Body of pancreas (tissue), 4 donors: ENCODE results near the gene PDE9A.

Experiments used
- POLR2A ChIP-seq, 3 donors: fragments of 450-650 bp; IDR thresholded peaks; one replicate each; pipeline ENCODE4 v1.6.1; 2016; ENCODE audit warnings: antibody characterized with exemption in 3 of 3, mild to moderate bottlenecking in 2 of 3
- TF ChIP-seq, protein P1 (sequence below), 7 experiments: fragments of 450-650 bp in 4 of 7; fragments of 200-600 bp in 3 of 7; sonication (generic) in 3 of 7; IDR thresholded peaks; one replicate each; pipeline ENCODE4 v1.5.1; 2016 to 2019; ENCODE audit warnings: antibody characterized with exemption in 7 of 7

- TF ChIP-seq, protein P1, sequence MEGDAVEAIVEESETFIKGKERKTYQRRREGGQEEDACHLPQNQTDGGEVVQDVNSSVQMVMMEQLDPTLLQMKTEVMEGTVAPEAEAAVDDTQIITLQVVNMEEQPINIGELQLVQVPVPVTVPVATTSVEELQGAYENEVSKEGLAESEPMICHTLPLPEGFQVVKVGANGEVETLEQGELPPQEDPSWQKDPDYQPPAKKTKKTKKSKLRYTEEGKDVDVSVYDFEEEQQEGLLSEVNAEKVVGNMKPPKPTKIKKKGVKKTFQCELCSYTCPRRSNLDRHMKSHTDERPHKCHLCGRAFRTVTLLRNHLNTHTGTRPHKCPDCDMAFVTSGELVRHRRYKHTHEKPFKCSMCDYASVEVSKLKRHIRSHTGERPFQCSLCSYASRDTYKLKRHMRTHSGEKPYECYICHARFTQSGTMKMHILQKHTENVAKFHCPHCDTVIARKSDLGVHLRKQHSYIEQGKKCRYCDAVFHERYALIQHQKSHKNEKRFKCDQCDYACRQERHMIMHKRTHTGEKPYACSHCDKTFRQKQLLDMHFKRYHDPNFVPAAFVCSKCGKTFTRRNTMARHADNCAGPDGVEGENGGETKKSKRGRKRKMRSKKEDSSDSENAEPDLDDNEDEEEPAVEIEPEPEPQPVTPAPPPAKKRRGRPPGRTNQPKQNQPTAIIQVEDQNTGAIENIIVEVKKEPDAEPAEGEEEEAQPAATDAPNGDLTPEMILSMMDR (IDR thresholded peaks at IDR 0.05), result no peak
- TF ChIP-seq POLR2A (IDR thresholded peaks at IDR 0.05), result no peak
These were observed 130.9 kb downstream of the PDE9A start for GRCh38 chr21:42784276-42784675.
